Hepatocyte (in vitro differentiated cells): Measurements from ENCODE around the gene FARP1. TPM values are rescaled to one million over a fixed set of nuclear protein-coding genes. Genes with fewer than 3 reads are reported as not detected.

Source experiments
- DNase-seq: peaks from one replicate; pipeline ENCODE4 v3.0.0-alpha.2; 2016; ENCODE audit warnings: low spot score
- H2AFZ ChIP-seq: fragments of 200-600 bp; sonication (generic); 2 replicates; pipeline ENCODE4 v1.6.0; 2016; ENCODE audit warnings: antibody characterized with exemption, mild to moderate bottlenecking
- H3K27ac ChIP-seq: fragments of 200-600 bp; sonication (generic); 2 replicates; pipeline ENCODE4 v1.5.1; 2016; ENCODE audit warnings: mild to moderate bottlenecking
- H3K27me3 ChIP-seq: fragments of 200-600 bp; sonication (generic); 2 replicates; pipeline ENCODE4 v1.6.1; 2016
- H3K36me3 ChIP-seq: fragments of 200-600 bp; sonication (generic); replicated peaks from 2 replicates; pipeline ENCODE4 v1.5.1; 2016; ENCODE audit warnings: low read depth; ENCODE audit not compliant: insufficient read depth
- H3K4me1 ChIP-seq: fragments of 200-600 bp; sonication (generic); 2 replicates; pipeline ENCODE4 v1.5.1; 2016; ENCODE audit warnings: mild to moderate bottlenecking, moderate library complexity; ENCODE audit not compliant: insufficient read depth
- H3K4me2 ChIP-seq: fragments of 200-600 bp; sonication (generic); 2 replicates; pipeline ENCODE4 v1.6.0; 2016
- H3K4me3 ChIP-seq: fragments of 200-600 bp; sonication (generic); 2 replicates; pipeline ENCODE4 v1.5.1; 2016; ENCODE audit warnings: mild to moderate bottlenecking
- H3K79me2 ChIP-seq: fragments of 200-600 bp; sonication (generic); 2 replicates; pipeline ENCODE4 v1.6.0; 2017; ENCODE audit warnings: mild to moderate bottlenecking
- H3K9me2 ChIP-seq: fragments of 200-600 bp; sonication (generic); replicated peaks from 2 replicates; pipeline ENCODE4 v1.6.0; 2017; ENCODE audit warnings: mild to moderate bottlenecking; ENCODE audit not compliant: insufficient read depth
- H3K9me3 ChIP-seq: fragments of 200-600 bp; sonication (generic); 2 replicates; pipeline ENCODE4 v1.5.1; 2016; ENCODE audit warnings: low read depth, mild to moderate bottlenecking
- H4K20me1 ChIP-seq: fragments of 200-600 bp; sonication (generic); 2 replicates; pipeline ENCODE4 v1.6.0; 2016; ENCODE audit warnings: mild to moderate bottlenecking; ENCODE audit not compliant: insufficient read depth, poor library complexity, severe bottlenecking
- EZH2 ChIP-seq: fragments of 200-600 bp; sonication (generic); IDR thresholded peaks from 2 replicates; pipeline ENCODE4 v1.6.1; 2016; ENCODE audit warnings: antibody characterized with exemption, mild to moderate bottlenecking, borderline replicate concordance
- EZH2phosphoT487 ChIP-seq: fragments of 200-600 bp; sonication (generic); IDR thresholded peaks from one replicate; pipeline ENCODE4 v1.6.1; 2018; ENCODE audit warnings: antibody characterized with exemption, mild to moderate bottlenecking, low read depth, moderate library complexity; ENCODE audit not compliant: unreplicated experiment, severe bottlenecking
- WGBS: methylation state at CpG from one replicate; pipeline ENCODE4 v1.1.6; 2016; ENCODE audit warnings: low lambda C conversion rate; ENCODE audit errors: missing lambda C conversion rate; 5-methylcytosine and 5-hydroxymethylcytosine counted together
- polyA plus RNA-seq: library from polyadenylated mRNA; unstranded; fragments of >200 nt; fragmentation: Nextera tagmentation; extraction: Ambion mirVana; gene quantifications from 2 replicates; pipeline ENCODE4 v1.2.1, GENCODE V29; 2016
- total RNA-seq: library from RNA; depleted of rRNA; stranded (reverse); fragments of >200 nt; gene quantifications from 2 replicates; pipeline ENCODE4 v1.2.3, GENCODE V29; 2014
- TF ChIP-seq, protein P1 (sequence below): fragments of 200-600 bp; sonication (generic); IDR thresholded peaks from 2 replicates; pipeline ENCODE4 v1.5.1; 2016; ENCODE audit warnings: antibody characterized with exemption, mild to moderate bottlenecking; ENCODE audit not compliant: poor library complexity

The FARP1 gene
- total and polyA plus RNA-seq, 2 experiments from 2014 or later = 35.5 to 68.7 TPM

DNA sequence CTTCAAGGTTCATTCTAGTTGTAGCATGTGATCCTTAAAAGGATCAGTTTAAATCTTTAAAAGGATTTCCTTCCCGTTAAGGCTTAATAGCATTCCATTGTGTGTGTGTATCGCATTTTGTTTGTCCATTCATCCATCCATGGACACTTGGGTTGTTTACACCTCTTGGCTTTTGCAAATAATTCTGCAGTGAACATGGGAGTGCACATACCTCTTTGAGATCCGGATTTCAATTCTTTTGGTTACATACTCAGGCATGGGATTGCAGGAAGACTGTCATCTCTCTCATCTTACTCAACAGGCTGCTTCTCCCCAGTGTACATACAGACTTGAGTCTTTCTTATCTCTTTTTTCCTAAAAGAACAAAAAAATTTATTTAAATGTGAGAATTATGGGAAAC is 32.9 kb downstream of the FARP1 start:
- Histone ChIP-seq H3K36me3 (no peaks in the 10 kb centered on the region), H3K4me1 (peaks cover 42% of the 10 kb centered on the region), H3K9me3 (no peaks in the 10 kb centered on the region), H3K79me2 (peaks cover 83% of the 10 kb centered on the region), H3K27me3 (no peaks in the 10 kb centered on the region), H3K27ac (no peak overlapping the region), H4K20me1 (peaks cover 5% of the 10 kb centered on the region), H3K9me2 (no peaks in the 10 kb centered on the region), H2AFZ (no peak overlapping the region), H3K4me2 (no peak overlapping the region), H3K4me3 (no peak overlapping the region)
- DNase-seq = no peak
- no peak for TF ChIP-seq EZH2phosphoT487
- TF ChIP-seq, protein P1, sequence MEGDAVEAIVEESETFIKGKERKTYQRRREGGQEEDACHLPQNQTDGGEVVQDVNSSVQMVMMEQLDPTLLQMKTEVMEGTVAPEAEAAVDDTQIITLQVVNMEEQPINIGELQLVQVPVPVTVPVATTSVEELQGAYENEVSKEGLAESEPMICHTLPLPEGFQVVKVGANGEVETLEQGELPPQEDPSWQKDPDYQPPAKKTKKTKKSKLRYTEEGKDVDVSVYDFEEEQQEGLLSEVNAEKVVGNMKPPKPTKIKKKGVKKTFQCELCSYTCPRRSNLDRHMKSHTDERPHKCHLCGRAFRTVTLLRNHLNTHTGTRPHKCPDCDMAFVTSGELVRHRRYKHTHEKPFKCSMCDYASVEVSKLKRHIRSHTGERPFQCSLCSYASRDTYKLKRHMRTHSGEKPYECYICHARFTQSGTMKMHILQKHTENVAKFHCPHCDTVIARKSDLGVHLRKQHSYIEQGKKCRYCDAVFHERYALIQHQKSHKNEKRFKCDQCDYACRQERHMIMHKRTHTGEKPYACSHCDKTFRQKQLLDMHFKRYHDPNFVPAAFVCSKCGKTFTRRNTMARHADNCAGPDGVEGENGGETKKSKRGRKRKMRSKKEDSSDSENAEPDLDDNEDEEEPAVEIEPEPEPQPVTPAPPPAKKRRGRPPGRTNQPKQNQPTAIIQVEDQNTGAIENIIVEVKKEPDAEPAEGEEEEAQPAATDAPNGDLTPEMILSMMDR = no peak
- TF ChIP-seq EZH2 = no peak
- WGBS = 50% methylated on average over 3 of the region's 3 CpGs

- peaks cover 84% of the 10 kb centered on the region for H3K79me2 ChIP-seq
- WGBS = 95% methylated on average over 51 of the region's 58 CpGs
- no peak within 1 kb of the TSS for H3K27ac ChIP-seq
- DNase-seq = no peak
- H4K20me1 ChIP-seq = peaks cover 5% of the 10 kb centered on the region
- no peaks in the 10 kb centered on the region for H3K27me3 ChIP-seq
- H3K4me3 ChIP-seq = no peak within 1 kb of the TSS
- H3K9me2 ChIP-seq = no peaks in the 10 kb centered on the region
- H3K36me3 ChIP-seq = no peaks in the 10 kb centered on the region
- H3K9me3 ChIP-seq = no peaks in the 10 kb centered on the region
- H2AFZ ChIP-seq = no peak within 1 kb of the TSS
- H3K4me2 ChIP-seq = no peak within 1 kb of the TSS
- H3K4me1 ChIP-seq = peaks cover 32% of the 10 kb centered on the region
- TF ChIP-seq EZH2phosphoT487 (no peak), EZH2 (no peak)
- TF ChIP-seq, protein P1 = no peak
These were observed 34.1 kb downstream of the FARP1 start, which contains the start of gene RNF113B for GRCh38 chr13:98176777-98177608. TSS of gene RNF113B (minus strand) at chr13:98177269. CDS start at chr13:98177236, 33 bp downstream.

DNA sequence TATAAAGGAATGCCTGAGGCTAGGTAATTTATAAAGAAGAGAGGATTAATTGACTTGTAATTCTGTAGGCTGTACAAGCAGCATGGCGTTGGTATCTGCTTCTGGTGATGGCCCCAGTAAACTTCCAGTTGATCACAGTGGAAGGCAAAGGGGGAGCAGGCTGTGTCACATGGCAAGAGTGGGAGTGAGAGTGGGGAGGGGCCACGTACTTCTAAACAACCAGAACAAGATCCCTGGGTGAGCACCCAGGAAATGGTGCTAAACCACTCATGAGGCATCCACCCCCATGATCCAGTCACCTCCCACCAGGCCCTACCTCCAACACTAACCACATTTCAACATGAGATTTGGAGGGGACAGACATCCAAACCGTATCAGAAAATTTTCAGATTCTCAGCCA is 37.2 kb downstream of the FARP1 start:
- H3K4me1 ChIP-seq = peaks cover 1% of the 10 kb centered on the region
- H4K20me1 ChIP-seq = peaks cover 3% of the 10 kb centered on the region
- no peaks in the 10 kb centered on the region for H3K36me3 ChIP-seq
- no peaks in the 10 kb centered on the region for H3K9me2 ChIP-seq
- WGBS = 77% methylated on average over 3 of the region's 3 CpGs
- no peak overlapping the region for H2AFZ ChIP-seq
- H3K27ac ChIP-seq = no peak overlapping the region
- H3K4me3 ChIP-seq = no peak overlapping the region
- no peaks in the 10 kb centered on the region for H3K9me3 ChIP-seq
- DNase-seq = no peak
- peaks cover 99% of the 10 kb centered on the region for H3K79me2 ChIP-seq
- no peak for TF ChIP-seq EZH2
- no peak for TF ChIP-seq EZH2phosphoT487
- TF ChIP-seq, protein P1 = no peak
- H3K4me2 ChIP-seq = no peak overlapping the region
- H3K27me3 ChIP-seq = no peaks in the 10 kb centered on the region
